ENCODE data around the gene ZNF609. TPM values are rescaled to one million over a fixed set of nuclear protein-coding genes. Genes with fewer than 3 reads are reported as not detected.
"Not testable (repeated sequence)": the region's sequence is repeated elsewhere in the genome, so short reads cannot be mapped to it uniquely, and the experiment has no call there.

The ZNF609 gene
- polyA plus RNA-seq, 1 experiment: 28.9 TPM

GRCh38 chr15:64604319-64604718, 143.9 kb downstream of the ZNF609 start:
- TF ChIP-seq CTCF (IDR thresholded peaks at IDR 0.05; ENCODE audit: low read depth, low read length): no peak
- no peak for DNase-seq (ENCODE audit: low read depth, low spot score)
- Histone ChIP-seq H3K4me3 (ENCODE audit: low read depth, low read length) (no peak overlapping the region), H3K27ac (ENCODE audit: low read depth, low read length) (no peak overlapping the region), H3K27me3 (ENCODE audit: control insufficient read depth, insufficient read depth, low read length) (no peaks in the 10 kb centered on the region), H3K9me3 (ENCODE audit: control insufficient read depth, insufficient read depth, low read length) (no peaks in the 10 kb centered on the region)
- ChIA-PET POLR2A (no interaction called here), CTCF (no interaction called here)

GRCh38 chr15:64607416-64607815, 147.0 kb downstream of the ZNF609 start:
- not testable (repeated sequence) for DNase-seq (ENCODE audit: low read depth, low spot score); H3K9me3 ChIP-seq (ENCODE audit: control insufficient read depth, insufficient read depth, low read length); H3K27me3 ChIP-seq (ENCODE audit: control insufficient read depth, insufficient read depth, low read length); H3K4me3 ChIP-seq (ENCODE audit: low read depth, low read length); H3K27ac ChIP-seq (ENCODE audit: low read depth, low read length)
- ChIA-PET CTCF (interaction anchor here (0.6 kb wide), 1 partner anchor 28 kb away, joined by 4 read pairs; no protein-coding TSS in a partner anchor), POLR2A (interaction anchor here (0.7 kb wide), 1 partner anchor 18 kb away, joined by 5 read pairs; no protein-coding TSS in a partner anchor)

DNA sequence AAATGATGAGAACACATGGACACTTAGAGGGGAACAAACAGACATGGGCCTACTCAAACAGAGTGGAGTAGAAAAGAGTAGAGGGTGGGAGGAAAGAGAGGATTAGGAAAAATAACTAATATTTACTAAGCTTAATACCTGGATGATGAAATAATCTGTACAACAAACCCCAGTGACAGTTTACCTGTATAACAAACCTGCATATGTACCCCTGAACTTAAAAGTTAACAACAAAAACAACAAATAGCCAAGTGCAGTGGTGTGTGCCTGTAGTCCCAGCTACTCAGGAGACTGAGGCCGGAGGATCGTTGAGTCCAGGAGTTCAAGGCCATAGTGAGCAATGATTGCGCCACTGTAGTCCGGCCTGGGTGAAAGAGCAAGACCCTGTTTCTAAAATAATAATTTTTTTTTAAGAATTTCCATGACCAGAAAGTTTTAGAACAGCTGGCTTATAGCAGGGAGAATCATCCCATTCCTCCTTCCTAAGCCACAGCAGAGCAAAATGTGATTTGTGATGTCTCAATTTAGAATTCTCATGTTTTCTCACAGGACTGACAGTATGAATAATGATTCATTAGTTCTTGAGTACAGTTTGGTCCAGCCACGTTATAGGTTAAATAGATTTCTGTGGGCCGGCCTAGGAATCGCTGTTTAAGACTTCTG, 150.0 kb downstream of the ZNF609 start:
- ChIA-PET CTCF (no interaction called here), POLR2A (interaction anchor here (0.5 kb wide), 1 partner anchor 34 kb away, joined by 7 read pairs; no protein-coding TSS in a partner anchor)
- no peak overlapping the region for H3K4me3 ChIP-seq (ENCODE audit: low read depth, low read length)
- no peaks in the 10 kb centered on the region; the same call in 1 of the 2 replicates for H3K9me3 ChIP-seq (ENCODE audit: control insufficient read depth, insufficient read depth, low read length)
- H3K27me3 ChIP-seq (ENCODE audit: control insufficient read depth, insufficient read depth, low read length): no peaks in the 10 kb centered on the region
- no peak for DNase-seq (ENCODE audit: low read depth, low spot score)
- no peak overlapping the region for H3K27ac ChIP-seq (ENCODE audit: low read depth, low read length)
- no peak for TF ChIP-seq CTCF (IDR thresholded peaks at IDR 0.05; ENCODE audit: low read depth, low read length)

- Histone ChIP-seq H3K9me3 (ENCODE audit: control insufficient read depth, insufficient read depth, low read length) (no peaks in the 10 kb centered on the region; the same call in 1 of the 2 replicates), H3K4me3 (ENCODE audit: low read depth, low read length) (no peak overlapping the region), H3K27ac (ENCODE audit: low read depth, low read length) (no peak overlapping the region), H3K27me3 (ENCODE audit: control insufficient read depth, insufficient read depth, low read length) (no peaks in the 10 kb centered on the region)
- ChIA-PET POLR2A (no interaction called here), CTCF (no interaction called here)
- DNase-seq (ENCODE audit: low read depth, low spot score): no peak
- TF ChIP-seq CTCF (IDR thresholded peaks at IDR 0.05; ENCODE audit: low read depth, low read length): no peak
These were observed 150.8 kb downstream of the ZNF609 start for GRCh38 chr15:64611085-64611725.

DNA sequence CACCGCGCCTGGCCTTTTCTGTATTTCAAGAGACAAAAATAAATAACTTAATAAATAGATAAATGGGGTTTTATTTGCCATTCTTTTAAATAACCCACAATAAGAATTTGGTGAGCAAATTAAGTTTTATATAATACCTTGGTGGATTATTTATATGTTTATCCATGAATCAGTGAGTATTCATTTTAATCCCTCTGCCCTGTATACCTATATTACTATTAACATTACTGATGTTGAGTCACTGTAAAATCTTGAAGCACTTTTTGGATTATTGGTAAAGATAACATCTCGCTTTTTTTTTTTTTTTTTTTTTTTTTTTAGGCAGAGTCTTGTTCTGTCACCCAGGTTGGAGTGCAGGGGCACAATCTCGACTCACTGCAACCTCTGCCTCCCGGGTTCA, 154.1 kb downstream of the ZNF609 start:
- ChIA-PET CTCF (no interaction called here), POLR2A (interaction anchor here (1.0 kb wide), 1 partner anchor 120 kb away, joined by 3 read pairs; no protein-coding TSS in a partner anchor)

More for the DNA sequence above, 154.1 kb downstream of the ZNF609 start:
- DNase-seq (ENCODE audit: low read depth, low spot score): no peak
- Histone ChIP-seq H3K4me3 (ENCODE audit: low read depth, low read length) (no peak overlapping the region), H3K9me3 (ENCODE audit: control insufficient read depth, insufficient read depth, low read length) (no peaks in the 10 kb centered on the region; the same call in 1 of the 2 replicates), H3K27me3 (ENCODE audit: control insufficient read depth, insufficient read depth, low read length) (no peaks in the 10 kb centered on the region), H3K27ac (ENCODE audit: low read depth, low read length) (no peak overlapping the region)
- no peak for TF ChIP-seq CTCF (IDR thresholded peaks at IDR 0.05; ENCODE audit: low read depth, low read length)
